Fibroblast of skin of back (primary cell): ENCODE data around the gene DOP1A.
A peak's percentile ranks its signal among the peaks of the same experiment; 100 is the strongest.

Experiments
- DNase-seq: peaks from one replicate; pipeline ENCODE4 v3.0.0-alpha.2; 2013

Gene DOP1A

DNA sequence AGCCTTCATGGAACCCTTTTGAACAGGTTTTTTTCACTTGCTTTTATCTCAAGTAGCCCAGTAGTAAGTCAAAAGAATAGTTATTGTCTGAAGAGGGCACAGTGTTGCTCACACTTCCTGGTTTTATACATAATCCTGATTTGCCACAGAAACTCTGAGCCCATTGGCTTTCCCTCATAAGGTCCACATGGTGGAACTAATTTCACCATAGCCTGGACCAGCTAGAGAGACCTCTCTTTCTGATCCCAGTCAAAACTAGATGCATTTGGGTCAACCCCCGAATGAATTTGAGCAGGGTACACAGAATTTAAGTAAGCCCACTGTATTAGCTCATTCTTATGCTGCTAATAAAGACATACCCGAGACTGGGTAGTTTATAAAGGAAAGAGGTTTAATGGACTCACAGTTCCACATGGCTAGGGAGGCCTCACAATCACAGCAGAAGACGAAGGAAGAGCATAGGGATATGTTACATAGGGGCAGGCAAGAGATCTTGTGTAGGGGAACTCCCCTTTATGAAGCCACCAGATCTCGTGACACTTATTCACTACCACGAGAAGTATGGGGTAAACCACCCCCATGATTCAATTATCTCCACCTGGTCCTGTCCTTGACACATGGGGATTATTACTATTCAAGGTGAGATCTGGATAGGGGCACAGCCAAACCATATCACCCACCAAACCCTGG lies 131.8 kb downstream of the DOP1A start:
- DNase-seq = no peak

DNA sequence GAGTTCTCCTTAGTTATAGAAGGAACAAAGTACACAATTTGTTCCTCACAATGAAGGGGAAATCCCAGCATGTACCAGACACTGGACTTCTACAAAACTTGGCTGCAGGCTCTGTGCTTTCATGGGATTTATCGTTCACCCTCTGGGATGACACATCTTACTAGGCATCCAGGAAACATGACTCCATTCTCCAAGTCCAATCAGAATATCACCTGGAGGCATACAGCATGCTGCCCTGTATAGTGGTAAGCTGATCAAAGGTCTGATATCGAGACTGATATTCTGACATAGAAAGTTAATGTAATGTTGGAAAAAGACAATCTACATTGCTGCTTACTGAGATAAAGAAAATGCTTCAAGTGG lies 132.4 kb downstream of the DOP1A start:
- peak; percentile 39 for DNase-seq

DNA sequence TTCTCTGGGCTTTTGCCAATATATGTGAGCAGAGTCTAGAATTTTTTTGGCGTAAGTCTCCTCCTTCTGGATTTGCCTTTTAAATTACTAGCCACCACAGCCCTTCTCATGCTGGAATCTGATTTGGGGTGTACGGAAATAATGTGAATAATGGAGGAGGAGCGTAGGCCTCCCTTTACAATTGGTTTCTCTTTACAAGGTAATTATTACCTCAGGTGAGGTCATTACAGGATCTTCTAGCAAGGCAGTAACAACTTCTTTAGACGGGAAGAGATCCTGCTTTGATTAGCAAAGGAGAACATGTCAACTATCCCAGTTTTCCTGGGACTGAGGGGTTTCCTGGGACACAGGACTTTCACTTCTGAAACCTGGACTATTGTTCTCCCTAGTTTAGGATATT lies 134.6 kb downstream of the DOP1A start:
- no peak for DNase-seq

DNA sequence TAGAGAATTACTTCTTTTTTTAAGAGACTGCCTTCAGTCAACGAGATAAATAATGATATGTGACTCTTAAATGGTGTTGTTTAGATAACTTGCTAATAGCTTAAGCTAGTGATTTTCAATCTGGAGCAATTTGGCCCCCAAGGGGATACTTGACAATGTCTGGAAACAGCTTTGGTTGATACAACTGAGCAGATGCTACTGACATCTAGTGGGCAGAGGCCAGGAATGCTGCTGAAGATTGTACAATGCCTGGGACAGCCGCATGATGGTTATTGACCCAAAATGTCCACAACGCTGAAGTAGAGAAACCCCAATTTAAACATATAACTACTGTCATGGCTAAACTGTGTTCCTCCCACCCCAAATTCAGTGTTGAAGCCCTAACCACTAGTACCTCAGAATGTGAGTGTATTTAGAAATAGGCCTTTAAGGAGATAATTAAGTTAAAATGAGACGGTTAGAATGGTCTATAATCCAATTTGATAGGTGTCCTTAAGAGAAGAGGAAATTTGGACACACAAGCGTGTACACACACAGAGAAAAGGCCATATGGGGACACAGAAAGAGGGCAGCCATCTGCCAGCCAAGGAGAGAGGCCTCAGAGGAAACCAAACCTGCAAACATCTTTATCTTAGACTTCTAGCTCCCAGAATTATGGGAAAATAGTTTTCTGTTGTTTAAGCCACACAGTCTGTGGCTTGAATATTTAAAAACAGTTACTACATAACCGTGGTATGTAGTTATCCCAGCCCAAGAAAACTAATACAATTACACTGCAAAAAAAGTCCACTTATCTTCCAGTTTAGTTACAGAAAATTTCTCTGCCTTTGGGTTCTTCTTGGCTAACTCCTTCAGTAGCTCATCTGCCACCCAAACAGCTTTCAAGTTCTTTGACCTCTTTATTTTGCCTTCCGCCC lies 147.9 kb downstream of the DOP1A start:
- peak; percentile 83 for DNase-seq

DNA sequence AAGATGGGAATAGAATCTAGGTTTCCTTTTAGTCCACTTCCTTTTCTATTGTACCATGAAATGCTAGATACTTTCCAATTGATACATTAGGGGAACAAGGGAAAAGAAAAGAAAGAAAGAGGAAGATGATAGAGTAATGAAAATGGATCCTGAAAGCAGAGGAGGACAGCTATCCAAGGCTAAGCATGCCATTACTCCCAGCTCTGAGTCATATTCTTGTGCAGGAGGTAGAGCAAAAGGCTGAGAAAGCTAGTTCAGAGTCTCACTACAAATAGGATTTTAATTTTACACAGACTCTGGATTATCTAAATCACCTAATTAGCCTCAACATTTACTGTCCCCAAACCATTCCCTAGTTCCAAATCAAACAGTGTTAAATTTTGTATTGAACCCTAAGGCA lies 149.3 kb downstream of the DOP1A start:
- peak; percentile 37 for DNase-seq
